Ovary (tissue), 3 donors: ENCODE data around the gene CST7.

Source experiments
- POLR2A ChIP-seq: fragments of 450-650 bp; IDR thresholded peaks from one replicate; pipeline ENCODE4 v1.6.1; 2017; ENCODE audit warnings: antibody characterized with exemption, mild to moderate bottlenecking, moderate library complexity
- TF ChIP-seq, protein P1 (sequence below), 3 donors: fragments of 450-650 bp in 2 of 3; fragments of 200-600 bp in 1 of 3; IDR thresholded peaks; one replicate each; pipeline versions ENCODE4 v1.5.1 to v1.8.0; 2016 to 2022; ENCODE audit warnings: antibody characterized with exemption in 3 of 3, mild to moderate bottlenecking in 1 of 3
- donor health status: DM: no; HTN: no; CAD: no.

DNA sequence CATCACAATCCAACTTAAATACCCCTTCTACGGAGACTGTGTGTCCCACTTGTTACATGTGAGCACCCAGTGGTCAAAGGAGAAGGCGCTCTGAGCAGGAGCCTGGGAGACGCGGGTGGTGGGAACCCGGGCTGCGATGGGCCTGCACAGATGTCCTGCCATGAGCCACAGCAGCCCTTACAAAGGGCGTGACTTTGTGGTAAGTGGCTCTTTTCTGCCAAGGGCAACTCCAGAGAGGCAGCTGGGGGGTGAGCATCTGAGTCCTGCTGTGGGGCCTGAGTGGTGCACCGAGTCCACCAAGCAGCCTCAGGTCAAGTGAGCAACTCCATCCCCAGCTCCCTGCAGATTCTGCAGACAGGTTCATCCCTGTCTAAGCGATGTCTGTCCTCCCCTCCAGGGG, 33.6 kb upstream of the CST7 start:
- TF ChIP-seq POLR2A, result no peak
- TF ChIP-seq, protein P1, sequence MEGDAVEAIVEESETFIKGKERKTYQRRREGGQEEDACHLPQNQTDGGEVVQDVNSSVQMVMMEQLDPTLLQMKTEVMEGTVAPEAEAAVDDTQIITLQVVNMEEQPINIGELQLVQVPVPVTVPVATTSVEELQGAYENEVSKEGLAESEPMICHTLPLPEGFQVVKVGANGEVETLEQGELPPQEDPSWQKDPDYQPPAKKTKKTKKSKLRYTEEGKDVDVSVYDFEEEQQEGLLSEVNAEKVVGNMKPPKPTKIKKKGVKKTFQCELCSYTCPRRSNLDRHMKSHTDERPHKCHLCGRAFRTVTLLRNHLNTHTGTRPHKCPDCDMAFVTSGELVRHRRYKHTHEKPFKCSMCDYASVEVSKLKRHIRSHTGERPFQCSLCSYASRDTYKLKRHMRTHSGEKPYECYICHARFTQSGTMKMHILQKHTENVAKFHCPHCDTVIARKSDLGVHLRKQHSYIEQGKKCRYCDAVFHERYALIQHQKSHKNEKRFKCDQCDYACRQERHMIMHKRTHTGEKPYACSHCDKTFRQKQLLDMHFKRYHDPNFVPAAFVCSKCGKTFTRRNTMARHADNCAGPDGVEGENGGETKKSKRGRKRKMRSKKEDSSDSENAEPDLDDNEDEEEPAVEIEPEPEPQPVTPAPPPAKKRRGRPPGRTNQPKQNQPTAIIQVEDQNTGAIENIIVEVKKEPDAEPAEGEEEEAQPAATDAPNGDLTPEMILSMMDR (IDR thresholded peaks at IDR 0.05), result no peak
